ENCODE data around the gene EMP1. TPM values are rescaled to one million over a fixed set of nuclear protein-coding genes. Genes with fewer than 3 reads are reported as not detected.

Gene EMP1
- polyA plus RNA-seq, 3 donors: 2.7 to 6.3 (median 3.1) TPM

DNA sequence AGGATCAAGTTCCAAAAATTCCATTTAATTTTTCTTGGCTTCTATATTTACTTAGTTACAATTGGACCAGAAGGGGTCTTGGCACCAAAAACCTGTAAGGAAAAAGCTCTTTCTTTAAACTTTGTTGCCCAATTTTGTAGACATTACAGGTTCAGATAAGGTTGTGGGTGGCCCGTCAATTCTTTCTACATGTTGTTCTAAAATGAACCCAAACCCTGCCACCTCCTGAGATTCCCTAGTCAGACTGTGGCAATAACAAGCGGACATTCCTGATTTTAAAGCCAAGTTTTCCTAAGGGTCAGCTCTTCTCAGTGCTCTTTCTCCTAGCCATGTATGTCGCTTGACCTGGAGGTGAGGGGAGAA, 48.1 kb upstream of the EMP1 start:
- TF ChIP-seq, protein P1, sequence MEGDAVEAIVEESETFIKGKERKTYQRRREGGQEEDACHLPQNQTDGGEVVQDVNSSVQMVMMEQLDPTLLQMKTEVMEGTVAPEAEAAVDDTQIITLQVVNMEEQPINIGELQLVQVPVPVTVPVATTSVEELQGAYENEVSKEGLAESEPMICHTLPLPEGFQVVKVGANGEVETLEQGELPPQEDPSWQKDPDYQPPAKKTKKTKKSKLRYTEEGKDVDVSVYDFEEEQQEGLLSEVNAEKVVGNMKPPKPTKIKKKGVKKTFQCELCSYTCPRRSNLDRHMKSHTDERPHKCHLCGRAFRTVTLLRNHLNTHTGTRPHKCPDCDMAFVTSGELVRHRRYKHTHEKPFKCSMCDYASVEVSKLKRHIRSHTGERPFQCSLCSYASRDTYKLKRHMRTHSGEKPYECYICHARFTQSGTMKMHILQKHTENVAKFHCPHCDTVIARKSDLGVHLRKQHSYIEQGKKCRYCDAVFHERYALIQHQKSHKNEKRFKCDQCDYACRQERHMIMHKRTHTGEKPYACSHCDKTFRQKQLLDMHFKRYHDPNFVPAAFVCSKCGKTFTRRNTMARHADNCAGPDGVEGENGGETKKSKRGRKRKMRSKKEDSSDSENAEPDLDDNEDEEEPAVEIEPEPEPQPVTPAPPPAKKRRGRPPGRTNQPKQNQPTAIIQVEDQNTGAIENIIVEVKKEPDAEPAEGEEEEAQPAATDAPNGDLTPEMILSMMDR (IDR thresholded peaks at IDR 0.05): no peak
- Histone ChIP-seq H3K4me1 (ENCODE audit: control insufficient read depth in 1 of 2, insufficient read depth in 2 of 2, low read length in 2 of 2) (peaks cover 16 to 18% of the 10 kb centered on the region in 2 donors), H3K27me3 (ENCODE audit: control insufficient read depth in 2 of 2, insufficient read depth in 2 of 2, low read length in 2 of 2) (no peaks in the 10 kb centered on the region), H3K9ac (ENCODE audit: insufficient read depth, low read length, poor library complexity, severe bottlenecking) (no peak overlapping the region), H2AFZ (ENCODE audit: insufficient read depth, low read depth, low read length, poor library complexity, severe bottlenecking) (no peak overlapping the region), H4K20me1 (ENCODE audit: insufficient read depth, low read length) (no peaks in the 10 kb centered on the region), H3K36me3 (replicated peaks in 1 of 2; ENCODE audit: control insufficient read depth in 1 of 2, insufficient read depth in 2 of 2, low read length in 2 of 2) (no peaks in the 10 kb centered on the region), H3K27ac (ENCODE audit: low read depth in 1 of 2, low read length in 2 of 2) (no peak overlapping the region), H3K79me2 (ENCODE audit: insufficient read depth, low read length) (no peaks in the 10 kb centered on the region), H3K4me3 (replicated peaks in 1 of 3; ENCODE audit: low read depth in 2 of 3, low read length in 3 of 3) (no peak overlapping the region), H3K9me3 (replicated peaks in 1 of 2; ENCODE audit: control insufficient read depth in 1 of 2, insufficient read depth in 1 of 2, low read length in 2 of 2) (peaks cover 0 to 3% of the 10 kb centered on the region in 2 donors), H3K4me2 (replicated peaks; ENCODE audit: extremely low read depth, low read length, poor library complexity, severe bottlenecking) (no peak overlapping the region)
- Mint-ChIP-seq H3K4me3 (no peak overlapping the region), H3K27me3 (ENCODE audit: low read depth in 3 of 3) (peaks cover 0 to 1% (median 0%) of the 10 kb centered on the region in 3 donors), H3K27ac (no peak overlapping the region), H3K4me1 (peaks cover 23% of the 10 kb centered on the region), H3K9me3 (peaks cover 0 to 3% (median 0%) of the 10 kb centered on the region in 7 donors), H3K36me3 (no peaks in the 10 kb centered on the region)
- intact Hi-C loops (cut with micrococcal nuclease): no loop called here
- DNase-seq: no peak
- WGBS (ENCODE audit: insufficient coverage): 90% methylated on average over 2 of the region's 3 CpGs

DNA sequence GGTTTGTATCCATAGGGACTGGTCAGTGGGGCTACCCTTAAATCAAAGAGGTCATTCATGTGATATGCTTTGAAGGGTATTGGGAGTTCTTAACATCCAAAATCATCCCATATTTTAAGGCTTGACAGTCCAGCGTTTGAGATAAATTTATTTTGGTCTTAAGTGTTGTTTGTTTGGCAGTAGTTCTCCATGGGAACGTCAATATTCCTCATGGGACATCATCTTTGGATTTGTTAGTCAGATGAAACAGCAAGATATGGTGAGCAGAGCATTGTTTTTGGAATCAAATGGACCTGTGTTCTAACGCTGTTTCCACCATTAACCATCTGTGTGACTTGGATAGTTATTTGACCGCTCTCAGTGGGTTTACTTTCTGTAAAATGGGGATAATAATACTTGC, 47.1 kb upstream of the EMP1 start:
- no peak for DNase-seq
- Histone ChIP-seq H4K20me1 (ENCODE audit: insufficient read depth, low read length) (no peaks in the 10 kb centered on the region), H3K4me1 (ENCODE audit: control insufficient read depth in 1 of 2, insufficient read depth in 2 of 2, low read length in 2 of 2) (peaks cover 15 to 17% of the 10 kb centered on the region in 2 donors), H3K36me3 (replicated peaks in 1 of 2; ENCODE audit: control insufficient read depth in 1 of 2, insufficient read depth in 2 of 2, low read length in 2 of 2) (no peaks in the 10 kb centered on the region), H3K79me2 (ENCODE audit: insufficient read depth, low read length) (no peaks in the 10 kb centered on the region), H3K4me3 (replicated peaks in 1 of 3; ENCODE audit: low read depth in 2 of 3, low read length in 3 of 3) (no peak overlapping the region), H3K9me3 (replicated peaks in 1 of 2; ENCODE audit: control insufficient read depth in 1 of 2, insufficient read depth in 1 of 2, low read length in 2 of 2) (peaks cover 0 to 3% of the 10 kb centered on the region in 2 donors), H3K9ac (ENCODE audit: insufficient read depth, low read length, poor library complexity, severe bottlenecking) (no peak overlapping the region), H3K27ac (ENCODE audit: low read depth in 1 of 2, low read length in 2 of 2) (no peak overlapping the region), H3K27me3 (ENCODE audit: control insufficient read depth in 2 of 2, insufficient read depth in 2 of 2, low read length in 2 of 2) (no peaks in the 10 kb centered on the region), H3K4me2 (replicated peaks; ENCODE audit: extremely low read depth, low read length, poor library complexity, severe bottlenecking) (no peak overlapping the region), H2AFZ (ENCODE audit: insufficient read depth, low read depth, low read length, poor library complexity, severe bottlenecking) (no peak overlapping the region)
- WGBS (ENCODE audit: insufficient coverage): 100% methylated on average over 1 of the region's 4 CpGs
- peaks cover 0 to 3% (median 0%) of the 10 kb centered on the region in 7 donors for H3K9me3 Mint-ChIP-seq
- H3K27me3 Mint-ChIP-seq (ENCODE audit: low read depth in 3 of 3): peaks cover 0 to 2% (median 1%) of the 10 kb centered on the region in 3 donors
- intact Hi-C loops (cut with micrococcal nuclease): no loop called here
- peaks cover 23% of the 10 kb centered on the region for H3K4me1 Mint-ChIP-seq
- TF ChIP-seq, protein P1 (IDR thresholded peaks at IDR 0.05): no peak
- no peaks in the 10 kb centered on the region for H3K36me3 Mint-ChIP-seq
- no peak overlapping the region for H3K27ac Mint-ChIP-seq
- no peak overlapping the region for H3K4me3 Mint-ChIP-seq

All from CD14-positive monocyte (primary cell).